ENCODE measurements around the gene APEH. TPM values are rescaled to one million over a fixed set of nuclear protein-coding genes. Genes with fewer than 3 reads are reported as not detected.
"Not testable (repeated sequence)": the region's sequence is repeated elsewhere in the genome, so short reads cannot be mapped to it uniquely, and the experiment has no call there.

Gene APEH
- total RNA-seq, 1 donor from 2014 or later: 92.1 TPM

DNA sequence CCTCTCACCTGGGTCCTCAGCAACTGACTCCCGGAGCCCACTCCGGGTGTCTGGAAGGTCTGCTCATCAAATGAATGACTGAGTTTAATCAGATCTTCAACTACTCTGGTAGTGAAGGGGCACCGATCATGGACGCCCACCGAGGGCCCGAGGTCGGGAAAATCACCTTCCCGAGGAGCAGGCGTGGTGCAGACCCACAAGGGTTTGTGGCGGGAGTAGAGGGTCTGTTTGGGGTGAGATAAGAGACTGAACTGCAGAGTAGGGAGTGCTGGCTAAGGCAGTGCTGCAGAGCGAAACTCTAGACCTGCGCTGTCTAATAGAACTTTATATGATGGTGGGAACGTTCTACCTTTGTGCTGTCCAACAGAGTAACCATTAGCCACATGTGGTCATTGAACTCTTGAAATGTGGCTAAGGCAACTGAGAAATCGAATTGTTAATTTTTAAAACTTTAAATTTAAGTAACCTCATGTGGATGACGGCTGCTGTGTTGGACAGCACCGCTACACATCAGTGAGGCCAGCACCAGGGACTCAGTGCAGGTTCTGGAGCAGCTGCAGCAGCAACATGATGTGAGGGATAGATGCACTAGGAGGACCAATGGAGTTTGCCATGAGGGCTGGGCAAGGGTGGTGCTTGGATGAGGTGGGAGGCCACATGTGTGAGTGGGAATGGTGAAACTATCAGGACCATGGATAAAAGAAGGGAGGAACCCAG, 15.9 kb downstream of the APEH start:
- DNase-seq (ENCODE audit: low read depth in 2 of 2): not testable (repeated sequence)

DNA sequence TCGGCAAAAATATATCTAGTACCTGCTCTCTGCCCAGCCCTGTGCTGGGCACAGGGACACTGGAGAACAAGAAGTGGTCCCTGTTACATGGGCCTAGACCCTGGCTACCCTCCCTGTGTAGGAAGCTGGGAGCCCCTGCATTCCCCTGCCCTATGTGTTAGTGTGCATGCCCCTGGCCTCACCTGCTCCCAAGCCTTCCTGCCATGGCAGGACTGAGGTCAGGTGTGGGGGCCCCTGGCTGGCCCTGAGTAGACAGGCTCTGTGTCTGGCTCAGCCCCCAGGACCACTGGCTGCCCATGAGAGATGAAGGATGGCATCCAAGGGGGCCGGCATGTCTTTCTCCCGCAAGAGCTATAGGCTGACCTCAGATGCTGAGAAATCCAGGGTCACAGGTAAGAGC, 16.7 kb downstream of the APEH start:
- DNase-seq (ENCODE audit: low read depth in 2 of 2): not testable (repeated sequence)

- DNase-seq (ENCODE audit: low read depth in 2 of 2): not testable (repeated sequence)
Observed at GRCh38 chr3:49691481-49691880, 17.3 kb downstream of the APEH start.

DNA sequence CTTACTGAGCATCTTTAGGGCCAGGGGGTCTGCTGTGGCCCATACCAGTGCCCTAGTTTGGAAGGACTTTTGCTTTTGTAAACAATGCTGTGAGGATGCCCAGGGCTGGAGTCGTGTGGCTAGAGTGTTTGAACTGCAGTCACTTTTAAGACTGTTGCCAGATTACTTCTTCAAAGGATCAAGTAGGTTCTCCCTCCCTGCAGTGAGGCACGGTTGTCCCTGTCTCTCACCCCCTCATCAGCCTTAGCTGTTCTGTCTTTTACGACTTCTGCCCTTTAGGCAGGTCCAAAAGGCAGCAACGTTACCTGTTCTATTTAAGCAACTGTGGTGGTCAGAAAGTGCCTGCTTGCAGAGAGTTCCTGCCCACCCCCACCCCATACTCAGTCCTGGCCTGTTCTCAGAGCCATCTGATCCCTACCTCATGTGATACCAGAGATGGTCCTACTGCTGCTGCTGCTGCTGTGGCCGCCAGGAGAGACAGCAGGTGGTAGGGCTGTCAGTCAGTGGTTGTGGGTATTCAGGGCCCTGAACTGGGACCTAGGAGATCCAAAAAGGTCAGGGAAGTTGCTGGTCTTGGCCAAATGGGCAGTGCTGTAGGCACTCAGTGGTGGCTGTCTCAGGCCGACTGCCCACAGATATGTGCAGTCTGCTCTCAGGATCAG, 20.4 kb downstream of the APEH start:
- not testable (repeated sequence) for DNase-seq (ENCODE audit: low read depth in 2 of 2)

- not testable (repeated sequence) for DNase-seq (ENCODE audit: low read depth in 2 of 2)
Observed at GRCh38 chr3:49695350-49696015, 21.3 kb downstream of the APEH start.

- no peak for DNase-seq (ENCODE audit: low read depth in 2 of 2)
Observed at GRCh38 chr3:49699281-49699979, 25.3 kb downstream of the APEH start.

- DNase-seq (ENCODE audit: low read depth in 2 of 2): no peak
Observed at GRCh38 chr3:49700014-49700413, 25.9 kb downstream of the APEH start.

DNA sequence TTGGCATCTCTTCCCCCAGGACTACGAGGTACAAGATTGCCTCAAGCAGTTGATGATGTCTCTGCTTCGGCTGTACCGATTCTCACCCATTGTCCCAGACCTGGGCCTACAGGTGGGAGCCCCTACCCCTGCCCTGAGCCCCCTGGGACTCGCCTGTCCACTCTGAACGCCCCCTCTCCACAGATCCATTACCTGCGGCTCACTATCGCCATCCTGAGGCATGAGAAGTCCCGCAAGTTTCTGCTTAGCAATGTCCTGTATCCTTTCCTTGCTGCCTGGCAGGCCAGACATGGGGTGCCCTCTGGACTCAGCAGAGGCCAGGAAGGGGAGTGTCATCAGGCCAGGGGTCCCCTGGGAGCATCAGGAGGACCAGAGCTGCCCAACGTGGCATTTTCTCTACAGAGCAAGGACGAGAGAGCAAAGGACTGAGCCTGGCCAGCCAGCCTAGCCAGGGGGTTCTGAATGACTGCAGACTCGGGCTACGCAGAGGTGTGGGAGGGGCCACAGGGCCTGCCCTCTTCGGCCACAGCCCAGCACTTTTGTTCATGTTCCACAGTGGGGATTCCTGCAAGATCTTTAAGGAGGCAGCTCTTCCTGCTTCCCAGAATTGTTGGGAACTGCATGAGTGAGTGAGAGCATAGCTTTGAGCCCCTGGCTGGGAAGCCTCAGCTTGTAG, 26.4 kb downstream of the APEH start:
- no peak for DNase-seq (ENCODE audit: low read depth in 2 of 2)

DNA sequence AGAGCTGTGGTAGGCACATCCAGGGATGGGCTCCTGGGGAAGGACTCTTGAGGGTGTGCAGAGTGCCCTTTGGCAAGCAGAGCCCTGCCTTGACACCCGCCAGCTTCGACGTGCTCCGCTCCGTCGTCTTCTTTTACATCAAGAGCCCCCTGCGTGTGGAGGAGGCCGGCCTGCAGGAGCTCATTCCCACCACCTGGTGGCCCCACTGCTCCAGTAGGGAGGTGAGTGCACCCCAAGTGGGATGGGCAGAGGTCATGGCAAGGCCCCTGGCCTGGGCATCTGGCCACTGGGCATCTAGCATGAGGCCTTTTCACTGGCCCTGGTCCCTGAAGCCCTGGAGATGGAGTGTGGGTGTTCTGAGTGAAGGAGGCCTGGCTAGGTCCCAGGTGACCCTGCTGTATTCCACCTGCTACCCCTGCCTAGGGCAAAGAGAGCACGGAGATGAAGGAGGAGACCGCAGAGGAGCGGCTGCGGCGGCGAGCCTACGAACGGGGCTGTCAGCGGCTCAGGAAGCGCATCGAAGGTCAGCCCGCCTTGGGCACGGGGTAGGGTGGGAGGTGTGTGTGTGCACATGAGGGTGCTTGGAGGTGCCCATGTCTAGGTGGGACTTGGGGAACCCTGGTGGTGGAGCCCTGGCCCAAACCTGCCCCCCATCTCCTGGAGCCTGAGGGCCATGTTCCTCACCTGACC, 27.4 kb downstream of the APEH start:
- DNase-seq (ENCODE audit: low read depth in 2 of 2): no peak

GRCh38 chr3:49702672-49703071, 28.5 kb downstream of the APEH start:
- DNase-seq (ENCODE audit: low read depth in 2 of 2): no peak

- DNase-seq (ENCODE audit: low read depth in 2 of 2): peak; percentile 74 to 86
Observed at GRCh38 chr3:49703443-49703927, 29.3 kb downstream of the APEH start.

GRCh38 chr3:49703956-49704355, 29.8 kb downstream of the APEH start:
- DNase-seq (ENCODE audit: low read depth in 2 of 2): peak; percentile 33 to 46

- DNase-seq (ENCODE audit: low read depth in 2 of 2): no peak
Observed at GRCh38 chr3:49704629-49705028, 30.5 kb downstream of the APEH start.

GRCh38 chr3:49705390-49705960, 31.3 kb downstream of the APEH start:
- DNase-seq (ENCODE audit: low read depth in 2 of 2): no peak

- DNase-seq (ENCODE audit: low read depth in 2 of 2): no peak
Observed at GRCh38 chr3:49706456-49707112, 32.4 kb downstream of the APEH start.

DNA sequence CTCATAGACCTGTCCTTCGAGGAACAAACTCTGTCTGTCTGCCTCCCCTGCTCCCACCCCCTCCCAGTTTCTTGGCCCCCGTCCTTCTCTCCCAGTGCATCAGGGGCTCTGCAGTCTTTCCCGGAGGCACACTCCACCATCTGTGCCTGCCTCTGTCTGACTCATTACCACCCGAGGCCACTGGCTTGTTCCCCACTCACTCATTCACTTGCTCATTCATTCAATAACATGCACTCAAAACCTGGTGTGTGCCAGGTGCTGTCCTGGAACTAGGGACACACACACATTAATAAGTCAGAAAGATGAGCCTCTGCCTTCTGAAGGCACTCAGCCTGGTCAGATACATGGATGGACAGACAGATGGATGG, 32.9 kb downstream of the APEH start:
- DNase-seq (ENCODE audit: low read depth in 2 of 2): no peak

- no peak for DNase-seq (ENCODE audit: low read depth in 2 of 2)
Observed at GRCh38 chr3:49709852-49710251, 35.7 kb downstream of the APEH start.

DNA sequence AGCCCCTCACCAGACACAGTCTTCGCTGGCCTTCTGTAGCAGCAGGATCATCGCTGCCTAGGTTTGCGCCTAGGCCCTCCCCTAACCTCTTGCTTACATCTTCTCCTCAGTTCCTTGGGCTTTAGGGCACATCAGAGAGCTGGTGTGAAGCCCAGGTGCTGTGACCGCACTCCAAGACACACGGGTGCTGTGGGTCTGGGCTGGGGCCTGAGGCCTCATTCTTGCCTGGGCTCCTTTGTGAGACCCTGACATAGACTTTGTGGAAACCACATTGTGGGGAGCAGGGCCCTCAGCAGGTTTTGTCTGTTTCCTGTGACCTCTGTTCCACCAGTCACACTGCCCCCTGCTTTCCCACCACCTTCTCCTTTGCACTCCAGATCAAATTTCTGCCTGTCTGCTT, 37.3 kb downstream of the APEH start:
- DNase-seq (ENCODE audit: low read depth in 2 of 2): no peak

- no peak for DNase-seq (ENCODE audit: low read depth in 2 of 2)
Observed at GRCh38 chr3:49712166-49712565, 38.0 kb downstream of the APEH start.
